Metanephros (tissue), 2 donors: ENCODE measurements around the gene IWS1. TPM values are rescaled to one million over a fixed set of nuclear protein-coding genes. Genes with fewer than 3 reads are reported as not detected.

ENCODE experiments used
- small RNA-seq: library from RNA; depleted of rRNA; stranded (forward); fragments of <200 nt; gene quantifications from one replicate; pipeline ENCODE3, GENCODE V24; 2014; ENCODE audit warnings: low replicate concordance
- total RNA-seq: library from RNA; depleted of rRNA; stranded (reverse); fragments of >200 nt; gene quantifications from one replicate; pipeline ENCODE4 v1.2.3, GENCODE V29; 2014

Gene IWS1
- 33.2 TPM for total RNA-seq

GRCh38 chr2:127526132-127527000 is at the start of gene IWS1:
Gene IWS1 (minus strand): TSS chr2:127526489. CDS start chr2:127526208, 281 bp downstream.

GRCh38 chr2:127535422-127535901 is 9.2 kb upstream of the IWS1 start, which contains the start of gene MYO7B:
Gene MYO7B (plus strand): TSS chr2:127535683. CDS start chr2:127559723, 24,040 bp downstream.

Small RNA genes within 50 kb of the gene (small RNA-seq; reads per million reads assigned to genes)
- not detected for gene RNU4-48P

Other genes starting within 250 kb of the IWS1 start
- gene ERCC3, start 232.3 kb downstream of the IWS1 start, total RNA-seq: 46.3 TPM
- 57.0 TPM for gene MAP3K2, start 138.5 kb downstream of the IWS1 start, total RNA-seq
- 4.1 TPM for gene PROC, start 108.1 kb downstream of the IWS1 start, total RNA-seq
- 21.7 TPM for gene MYO7B, start 9.2 kb upstream of the IWS1 start, total RNA-seq
- 0.18 TPM for gene GPR17, start 119.7 kb upstream of the IWS1 start, total RNA-seq
- 13.8 TPM for gene LIMS2, start 149.0 kb upstream of the IWS1 start, total RNA-seq
- 8.6 TPM for gene SFT2D3, start 175.0 kb upstream of the IWS1 start, total RNA-seq